Measurements from ENCODE around the gene ZDHHC7. TPM values are rescaled to one million over a fixed set of nuclear protein-coding genes. Genes with fewer than 3 reads are reported as not detected.

Gene ZDHHC7
- total RNA-seq (2022) (46.3 and 54.5 TPM in 2 replicates), Bru-seq, nascent RNA (percentile 80 among the genes with signal in this experiment), BruChase-seq, experiment 1, labeled RNA remaining after a 6-hour chase (percentile 90 among the genes with signal in this experiment), BruChase-seq, experiment 2, labeled RNA remaining after a 2-hour chase (percentile 88 among the genes with signal in this experiment)
- long read RNA-seq, transcript ZDHHC7-203 (9 exons, 1,488 nt) = minor isoform, 15 of 100 reads
- long read RNA-seq, transcript ZDHHC7-201 (8 exons, 3,442 nt) = major isoform, 38 of 100 reads
- long read RNA-seq, transcript ZDHHC7-205 (5 exons, 582 nt) = minor isoform, 5 of 100 reads
- long read RNA-seq, partial matches to known transcripts = 13 of 100 reads
- long read RNA-seq, other reads (novel, unspliced or antisense) = 27 of 100 reads

GRCh38 chr16:85010931-85011845 is at the start of gene ZDHHC7:
ZDHHC7 (minus strand) TSS chr16:85011535; CDS start chr16:84990618, 20,917 bp downstream.
- no TSS peak for BruUV-seq (replicated peaks)
- no peak for TF ChIP-seq CTCF (IDR thresholded peaks at IDR 0.05; ENCODE audit: unreplicated experiment)
- intact Hi-C loops (cut with micrococcal nuclease) = loop anchor here (1.0 kb wide), 1 partner anchor 75 kb away; no protein-coding TSS in a partner anchor
- ChIA-PET POLR2A (interaction anchor here (0.5 to 11.4 kb wide), 15 partner anchors 9 to 736 kb away, joined by 3 to 336 read pairs (median 4); partner anchors contain the start of gene KIAA0513), CTCF (interaction anchor here (0.5 to 1.4 kb wide), 6 partner anchors 11 to 140 kb away, joined by 3 to 7 read pairs (median 3); no protein-coding TSS in a partner anchor)
- Mint-ChIP-seq H3K27me3 (ENCODE audit: insufficient read depth, unreplicated experiment) (no peaks in the 10 kb centered on the region), H3K4me3 (ENCODE audit: unreplicated experiment) (peak within 1 kb of the TSS; percentile 84), H3K9me3 (ENCODE audit: unreplicated experiment) (no peaks in the 10 kb centered on the region), H3K4me1 (ENCODE audit: insufficient read depth, unreplicated experiment) (peaks cover 15% of the 10 kb centered on the region), H3K27ac (ENCODE audit: low read depth, unreplicated experiment) (peak within 1 kb of the TSS; percentile 99), H3K36me3 (ENCODE audit: insufficient read depth, unreplicated experiment) (peaks cover 30% of the 10 kb centered on the region)
- peak; percentile 75 for DNase-seq (ENCODE audit: unreplicated experiment)

- H3K36me3 Mint-ChIP-seq (ENCODE audit: insufficient read depth, unreplicated experiment) = peaks cover 5% of the 10 kb centered on the region
Measured at GRCh38 chr16:85058909-85059308, 47.6 kb upstream of the ZDHHC7 start.

DNA sequence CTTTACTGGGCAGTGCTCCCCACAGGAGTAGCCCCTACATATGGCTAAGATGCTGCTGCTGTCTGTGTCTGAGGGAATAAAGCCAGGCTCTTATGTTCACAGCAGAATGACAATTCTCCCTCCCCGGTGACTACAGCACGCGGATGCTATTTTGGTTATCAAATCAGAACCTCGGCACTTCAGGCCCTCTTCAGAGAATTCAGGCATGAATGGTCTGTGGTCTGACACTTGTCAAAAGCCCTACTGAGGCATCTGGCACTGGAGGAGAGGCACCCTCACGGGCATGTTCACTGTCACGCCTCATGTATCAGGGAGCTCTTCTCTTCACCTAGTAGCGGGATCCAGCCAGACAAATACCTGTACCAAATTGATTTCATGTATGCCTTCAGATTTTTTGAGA is 46.6 kb upstream of the ZDHHC7 start:
- Mint-ChIP-seq H3K9me3 (ENCODE audit: unreplicated experiment) (no peaks in the 10 kb centered on the region), H3K27ac (ENCODE audit: low read depth, unreplicated experiment) (no peak overlapping the region), H3K4me1 (ENCODE audit: insufficient read depth, unreplicated experiment) (peaks cover 11% of the 10 kb centered on the region), H3K4me3 (ENCODE audit: unreplicated experiment) (no peak overlapping the region), H3K27me3 (ENCODE audit: insufficient read depth, unreplicated experiment) (no peaks in the 10 kb centered on the region), H3K36me3 (ENCODE audit: insufficient read depth, unreplicated experiment) (peaks cover 5% of the 10 kb centered on the region)
- BruUV-seq (replicated peaks) = no TSS peak
- POLR2A ChIA-PET = no interaction called here
- CTCF ChIA-PET = interaction anchor here (1.2 kb wide), 1 partner anchor 59 kb away, joined by 3 read pairs; no protein-coding TSS in a partner anchor
- no peak for TF ChIP-seq CTCF (IDR thresholded peaks at IDR 0.05; ENCODE audit: unreplicated experiment)
- intact Hi-C loops (cut with micrococcal nuclease) = no loop called here
- no peak for DNase-seq (ENCODE audit: unreplicated experiment)

More at GRCh38 chr16:85058909-85059308, 47.6 kb upstream of the ZDHHC7 start:
- ChIA-PET POLR2A (no interaction called here), CTCF (no interaction called here)
- peaks cover 11% of the 10 kb centered on the region for H3K4me1 Mint-ChIP-seq (ENCODE audit: insufficient read depth, unreplicated experiment)
- H3K27me3 Mint-ChIP-seq (ENCODE audit: insufficient read depth, unreplicated experiment) = no peaks in the 10 kb centered on the region
- no peak for DNase-seq (ENCODE audit: unreplicated experiment)
- no peak overlapping the region for H3K27ac Mint-ChIP-seq (ENCODE audit: low read depth, unreplicated experiment)
- BruUV-seq (replicated peaks) = no TSS peak
- no peak for TF ChIP-seq CTCF (IDR thresholded peaks at IDR 0.05; ENCODE audit: unreplicated experiment)
- H3K4me3 Mint-ChIP-seq (ENCODE audit: unreplicated experiment) = no peak overlapping the region
- H3K9me3 Mint-ChIP-seq (ENCODE audit: unreplicated experiment) = no peaks in the 10 kb centered on the region
- intact Hi-C loops (cut with micrococcal nuclease) = no loop called here
